GM18858 (cell line): Measurements from ENCODE around the gene SLC27A5.

Experiments
- ATAC-seq: cut with Tn5 transposase; IDR thresholded peaks from one replicate; pipeline ENCODE4 v1.9.1; 2021; ENCODE audit not compliant: unreplicated experiment

Gene SLC27A5, protein sequence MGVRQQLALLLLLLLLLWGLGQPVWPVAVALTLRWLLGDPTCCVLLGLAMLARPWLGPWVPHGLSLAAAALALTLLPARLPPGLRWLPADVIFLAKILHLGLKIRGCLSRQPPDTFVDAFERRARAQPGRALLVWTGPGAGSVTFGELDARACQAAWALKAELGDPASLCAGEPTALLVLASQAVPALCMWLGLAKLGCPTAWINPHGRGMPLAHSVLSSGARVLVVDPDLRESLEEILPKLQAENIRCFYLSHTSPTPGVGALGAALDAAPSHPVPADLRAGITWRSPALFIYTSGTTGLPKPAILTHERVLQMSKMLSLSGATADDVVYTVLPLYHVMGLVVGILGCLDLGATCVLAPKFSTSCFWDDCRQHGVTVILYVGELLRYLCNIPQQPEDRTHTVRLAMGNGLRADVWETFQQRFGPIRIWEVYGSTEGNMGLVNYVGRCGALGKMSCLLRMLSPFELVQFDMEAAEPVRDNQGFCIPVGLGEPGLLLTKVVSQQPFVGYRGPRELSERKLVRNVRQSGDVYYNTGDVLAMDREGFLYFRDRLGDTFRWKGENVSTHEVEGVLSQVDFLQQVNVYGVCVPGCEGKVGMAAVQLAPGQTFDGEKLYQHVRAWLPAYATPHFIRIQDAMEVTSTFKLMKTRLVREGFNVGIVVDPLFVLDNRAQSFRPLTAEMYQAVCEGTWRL

DNA sequence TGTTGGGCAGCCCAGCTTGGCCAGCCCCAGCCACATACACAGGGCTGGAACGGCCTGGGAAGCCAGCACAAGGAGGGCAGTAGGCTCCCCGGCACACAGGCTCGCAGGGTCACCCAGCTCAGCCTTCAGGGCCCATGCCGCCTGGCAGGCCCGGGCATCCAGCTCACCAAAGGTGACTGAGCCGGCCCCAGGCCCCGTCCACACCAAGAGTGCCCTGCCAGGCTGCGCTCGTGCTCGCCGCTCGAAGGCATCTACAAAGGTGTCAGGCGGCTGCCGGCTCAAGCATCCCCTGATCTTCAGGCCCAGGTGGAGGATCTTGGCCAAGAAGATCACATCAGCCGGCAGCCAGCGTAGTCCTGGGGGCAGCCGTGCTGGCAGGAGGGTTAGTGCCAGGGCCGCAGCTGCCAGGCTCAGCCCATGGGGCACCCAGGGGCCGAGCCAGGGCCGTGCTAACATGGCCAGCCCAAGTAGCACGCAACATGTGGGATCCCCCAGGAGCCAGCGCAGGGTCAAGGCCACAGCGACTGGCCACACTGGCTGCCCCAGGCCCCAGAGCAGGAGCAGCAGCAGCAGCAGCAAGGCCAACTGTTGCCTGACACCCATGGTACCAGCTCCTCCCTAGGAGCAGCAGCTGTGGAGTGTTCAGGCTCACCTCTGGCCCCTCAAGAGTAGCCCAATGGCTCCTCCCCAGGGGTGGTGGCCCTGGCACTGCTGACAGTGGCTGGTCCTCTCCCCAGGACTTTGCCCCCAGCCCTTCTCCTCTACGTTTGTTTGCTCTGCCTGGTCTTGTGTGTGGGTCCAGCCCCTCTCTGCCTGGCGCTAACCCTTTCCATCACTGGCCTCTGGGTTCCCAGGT, at the start of gene SLC27A5:
Gene SLC27A5, minus strand, starts transcription at position 640 of the 856 bp plus-strand sequence. Its CDS starts 37 bp downstream, at position 603.
- no peak for ATAC-seq

- ATAC-seq: no peak
Observed at GRCh38 chr19:58560921-58561320, 49.1 kb upstream of the SLC27A5 start.

DNA sequence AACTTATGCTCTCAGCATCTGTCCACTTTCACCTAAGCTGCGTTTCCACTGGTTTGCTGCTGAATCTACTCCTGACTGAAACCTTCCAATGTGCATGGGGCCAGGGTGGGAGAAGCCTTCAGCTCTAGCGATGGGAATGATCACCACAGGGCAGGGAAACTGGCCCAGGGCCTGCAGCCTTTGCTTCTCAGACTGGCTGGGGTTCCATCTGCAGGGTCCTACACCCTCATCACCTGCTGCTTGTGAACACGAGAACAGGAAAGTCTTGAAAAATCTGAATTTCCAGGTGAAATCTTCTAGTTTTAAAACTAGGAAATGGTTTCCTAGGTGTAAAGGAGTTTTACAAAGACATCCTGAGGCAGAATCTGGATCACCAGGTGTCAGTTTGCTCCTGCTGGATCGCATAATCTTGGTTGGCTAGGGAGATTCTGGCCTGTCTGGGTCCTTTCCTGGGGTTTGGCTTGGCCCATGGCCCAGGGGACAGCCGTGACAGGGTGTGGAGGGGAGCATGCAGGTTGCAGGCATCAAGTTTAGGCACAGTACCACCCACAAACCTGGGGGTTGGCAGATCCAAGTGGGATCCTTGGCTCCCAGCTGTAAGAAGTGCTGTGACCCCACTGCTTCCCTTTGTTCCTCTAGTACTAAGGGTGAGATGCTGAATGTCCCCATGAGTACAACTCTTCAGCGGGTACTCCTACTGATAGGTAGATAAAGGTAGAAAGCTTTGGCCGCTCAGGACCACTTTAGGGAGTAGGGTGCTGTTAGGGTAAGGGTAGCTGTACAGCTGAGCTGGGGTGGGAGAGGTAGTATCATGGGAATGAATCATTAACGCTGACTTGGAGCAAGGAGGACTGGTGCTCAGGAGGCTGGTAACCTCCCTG, 48.5 kb upstream of the SLC27A5 start:
- ATAC-seq: no peak

DNA sequence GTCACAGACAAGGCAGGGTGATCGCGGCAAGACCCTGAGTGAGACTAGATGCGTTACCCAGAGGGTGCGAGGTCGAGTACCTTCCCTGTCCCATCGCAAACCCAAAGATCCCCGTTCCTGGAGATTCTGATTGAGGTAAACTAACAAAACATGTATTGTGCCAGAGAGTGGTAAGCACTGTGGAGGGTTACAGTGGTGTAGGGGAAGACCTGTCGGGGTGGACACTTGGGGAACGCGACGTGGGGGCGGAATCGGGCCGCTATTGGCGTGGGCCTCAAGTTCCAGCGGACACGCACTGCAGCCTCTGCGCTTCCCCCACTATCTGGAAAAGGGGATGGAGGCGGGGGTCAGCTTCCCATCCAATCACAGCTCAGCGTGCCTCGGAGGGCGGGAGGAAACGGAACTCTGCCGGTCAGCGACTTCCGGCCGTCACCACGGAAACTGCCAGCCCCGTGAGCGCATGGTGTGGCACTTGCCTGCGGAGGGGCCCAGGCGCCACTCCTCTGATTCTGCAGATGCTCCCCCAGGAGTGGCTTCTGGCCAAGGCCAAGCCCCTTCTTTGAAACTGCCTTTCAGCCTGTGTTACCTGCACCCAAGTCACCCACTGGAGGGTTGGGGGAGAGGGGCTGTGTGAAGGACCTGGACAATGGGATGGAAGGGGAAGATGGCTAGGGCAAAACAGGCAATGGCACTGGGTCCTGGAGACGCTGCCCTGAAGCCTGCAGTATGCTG, 47.6 kb upstream of the SLC27A5 start:
- no peak for ATAC-seq

GRCh38 chr19:58558623-58559274, 47.0 kb upstream of the SLC27A5 start:
- peak; percentile 39 for ATAC-seq

DNA sequence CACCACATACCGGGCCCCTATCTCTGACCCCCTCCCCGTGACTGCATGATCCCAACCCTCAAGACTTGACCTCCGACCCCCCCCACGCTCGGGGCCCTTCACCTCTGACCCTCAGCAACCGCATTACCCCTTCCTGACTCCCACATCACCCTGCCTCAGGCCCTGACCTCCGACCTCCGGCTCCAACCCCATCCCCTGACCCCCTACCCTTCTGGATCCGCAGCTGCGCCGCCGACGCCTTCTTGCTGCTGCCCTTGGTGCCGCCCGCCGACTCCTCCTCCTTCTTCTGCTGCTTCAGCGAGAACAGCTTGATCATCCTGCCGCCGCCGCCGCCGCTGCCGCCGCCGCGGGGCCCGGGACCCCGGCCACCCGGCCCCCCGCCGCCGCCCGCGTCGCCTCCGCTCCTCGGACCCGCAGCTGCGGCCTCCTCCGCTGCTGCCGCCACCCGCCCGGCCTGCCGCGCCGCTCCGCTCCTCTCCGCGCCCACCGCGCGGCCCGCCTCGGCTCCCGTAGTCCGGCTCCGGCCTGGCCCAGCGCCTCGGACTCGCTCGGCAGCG, 46.4 kb upstream of the SLC27A5 start, which contains the start of gene UBE2M:
Gene UBE2M, minus strand, starts transcription at position 546 of the 557 bp plus-strand sequence. Its CDS starts 230 bp downstream, at position 316.
- ATAC-seq: peak; percentile 1

DNA sequence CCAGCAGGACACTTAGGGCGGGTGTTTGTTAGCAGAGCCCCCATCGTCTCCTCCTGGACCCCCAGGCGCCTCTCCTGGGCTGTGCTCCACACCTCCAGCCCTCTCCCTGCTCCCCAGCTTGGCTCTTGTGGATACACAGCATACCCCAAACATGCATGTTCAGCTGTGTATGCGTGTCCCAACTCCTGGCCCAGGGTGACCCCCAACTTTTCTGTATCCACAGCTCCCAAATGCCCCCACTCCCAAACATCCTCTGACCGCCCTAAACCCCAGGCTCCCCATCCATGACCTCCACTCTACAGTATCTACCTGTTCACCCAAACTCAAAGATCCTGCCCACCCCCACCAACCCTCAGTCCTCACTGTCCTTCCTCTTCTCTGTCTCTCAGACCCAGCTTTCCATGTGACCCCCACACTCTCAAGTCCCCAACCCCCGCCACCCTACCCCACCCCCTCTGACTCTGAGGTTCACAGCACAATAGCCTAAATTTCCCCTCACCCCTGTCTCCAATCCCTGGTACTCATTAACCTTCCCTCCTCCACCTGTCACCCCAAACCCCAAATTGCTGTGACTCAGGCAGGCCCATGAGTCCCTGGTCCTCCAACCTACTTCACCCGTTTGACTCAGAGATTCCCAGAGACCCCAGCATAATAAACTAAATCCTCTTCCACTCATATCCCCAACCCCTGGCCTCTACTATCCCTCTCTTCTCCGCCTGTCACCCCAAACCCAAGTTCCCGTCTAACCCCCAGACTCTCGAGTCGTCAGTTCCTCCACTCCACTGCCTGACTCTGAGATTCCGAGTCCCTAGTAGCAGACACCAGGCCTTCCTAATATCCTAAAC, 45.7 kb upstream of the SLC27A5 start:
- no peak for ATAC-seq

DNA sequence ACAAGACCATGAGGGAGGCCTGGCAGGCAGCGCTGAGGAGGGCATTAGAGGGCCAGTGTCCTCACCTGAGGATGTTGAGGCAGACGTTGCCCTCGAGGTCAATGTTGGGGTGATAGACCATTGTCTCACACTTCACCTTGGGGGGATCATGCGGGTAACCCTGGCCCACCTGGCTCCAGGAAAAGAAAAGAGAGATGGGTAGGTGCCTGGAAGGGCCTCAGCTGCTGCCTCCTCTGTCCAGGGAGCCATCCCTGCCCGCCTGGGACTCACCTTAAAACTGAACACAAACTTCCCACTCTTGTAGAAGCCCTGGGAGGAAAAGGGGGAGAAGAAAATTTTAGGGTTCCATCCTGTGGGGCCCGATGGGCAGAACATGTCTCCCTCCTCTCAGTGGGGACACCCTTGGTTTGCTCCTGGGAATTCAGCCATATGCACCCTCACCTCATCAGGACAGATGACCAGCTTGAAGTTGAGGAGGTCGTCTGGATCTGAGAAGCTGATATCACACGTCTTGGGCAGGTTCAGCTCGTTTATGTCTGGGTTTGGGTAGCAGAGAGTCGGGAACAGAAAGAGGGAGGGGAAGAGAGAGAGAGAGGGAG, 44.9 kb upstream of the SLC27A5 start:
- ATAC-seq: no peak

GRCh38 chr19:58555920-58556621, 44.3 kb upstream of the SLC27A5 start:
- no peak for ATAC-seq

- ATAC-seq: no peak
Observed at GRCh38 chr19:58555369-58555885, 43.6 kb upstream of the SLC27A5 start.

DNA sequence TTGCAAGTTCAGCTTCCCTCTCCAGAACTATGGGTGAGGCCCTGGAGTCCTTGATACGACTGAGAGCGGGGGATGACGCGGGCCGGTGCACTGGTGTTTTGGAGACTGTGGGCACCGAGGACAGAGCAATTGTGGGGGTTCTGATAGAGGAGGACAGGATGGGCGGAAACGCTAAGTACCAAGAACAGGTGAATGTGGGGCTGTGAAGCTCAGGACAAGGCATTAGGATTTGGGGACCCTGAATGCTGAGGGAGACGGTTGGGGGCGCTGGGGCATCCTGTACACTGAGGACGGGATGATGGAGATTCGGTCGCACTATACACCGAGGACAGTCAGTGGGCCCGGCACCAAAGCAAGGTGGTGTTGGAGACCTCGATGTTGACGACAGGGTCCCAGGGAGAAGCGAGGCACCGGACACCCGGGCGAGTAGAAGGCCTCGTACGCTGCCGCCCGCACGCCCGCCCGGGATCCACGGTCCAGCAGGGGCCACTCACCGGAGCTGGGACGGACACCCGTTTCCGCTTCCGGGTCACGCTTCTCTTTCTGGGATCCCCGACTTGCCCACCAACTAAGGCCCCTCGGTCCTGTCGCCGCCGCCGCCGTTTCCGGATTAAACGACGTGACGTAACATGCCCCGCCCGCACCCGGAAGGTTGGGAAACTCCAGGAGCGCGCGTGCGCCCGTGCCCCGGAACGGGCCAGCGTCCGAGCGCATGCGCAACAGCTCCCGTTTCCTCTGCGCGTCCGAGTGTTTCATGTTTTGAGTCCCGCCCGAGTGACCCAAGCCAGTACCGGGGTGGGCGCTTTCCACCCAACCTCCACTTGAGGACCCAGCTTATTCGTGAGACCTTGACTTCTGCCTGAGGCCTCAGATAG, 42.9 kb upstream of the SLC27A5 start, which contains the start of gene CHMP2A:
Gene CHMP2A, minus strand, starts transcription at position 612 of the 875 bp plus-strand sequence. CDS start 893 bp downstream, outside the sequence.
- ATAC-seq: peak; percentile 30

- ATAC-seq: no peak
Observed at GRCh38 chr19:58553799-58554493, 42.2 kb upstream of the SLC27A5 start.

DNA sequence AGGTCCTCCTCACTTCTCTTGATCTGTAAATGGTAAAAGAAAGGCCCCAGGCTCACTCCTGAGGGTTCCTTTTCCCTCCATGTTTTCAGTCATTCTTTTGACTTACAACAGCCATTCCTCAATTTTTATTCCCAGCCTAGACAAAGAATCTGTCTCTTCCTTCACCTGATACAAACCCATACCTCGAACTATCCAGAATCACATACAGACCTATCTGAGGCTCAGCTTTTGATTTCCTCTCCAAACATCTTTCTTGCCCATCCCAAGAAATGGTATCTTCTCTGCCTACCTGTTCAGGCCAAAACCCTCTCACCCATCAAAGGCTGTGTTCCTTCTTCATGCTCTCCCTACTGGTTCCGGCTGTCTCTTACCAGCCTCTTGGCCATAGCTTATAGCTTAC, 40.9 kb upstream of the SLC27A5 start:
- no peak for ATAC-seq

DNA sequence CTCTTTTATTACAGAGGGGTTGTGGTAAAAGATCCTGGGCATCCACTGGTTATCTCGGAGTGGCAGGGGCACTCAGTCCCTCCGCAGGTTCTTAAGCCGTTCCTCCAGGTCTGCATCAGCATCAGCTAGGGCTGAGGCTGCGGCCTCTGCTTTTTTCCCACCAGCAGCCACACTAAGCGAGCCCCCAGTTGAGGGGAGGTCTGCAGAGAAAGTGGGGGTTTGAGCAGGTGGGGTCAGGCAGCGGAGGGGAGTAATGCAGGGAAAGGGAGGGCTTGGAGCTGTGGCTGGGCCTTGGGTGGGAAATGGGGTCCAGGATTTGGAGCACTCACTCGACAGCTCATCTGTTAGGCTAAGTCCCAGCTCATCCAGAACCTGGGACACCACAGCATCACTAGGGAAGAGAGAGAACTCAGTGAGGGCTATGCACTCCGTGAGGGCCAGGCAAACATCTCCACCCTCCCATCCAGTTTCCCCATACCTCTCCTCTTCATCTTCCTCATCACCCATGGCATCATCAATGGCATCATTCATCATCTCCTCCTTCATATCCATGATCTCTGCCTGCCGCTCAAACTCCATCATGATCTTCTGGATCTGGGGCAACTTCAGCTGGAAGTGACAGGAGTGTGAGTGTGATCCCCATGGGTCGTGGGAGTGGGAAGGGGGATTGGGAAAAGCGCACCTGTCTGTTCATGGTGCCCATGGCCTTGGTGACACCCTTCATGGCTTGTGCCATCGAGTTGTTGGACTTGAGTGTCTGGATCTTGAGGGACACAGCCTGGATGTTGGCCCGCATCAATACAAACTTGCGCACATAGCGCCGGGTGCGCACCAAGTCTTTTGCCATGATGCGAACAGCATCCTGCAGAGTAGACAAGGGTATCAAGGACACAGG, 40.0 kb upstream of the SLC27A5 start:
- ATAC-seq: no peak
